Loucy (cell line): ENCODE measurements around the gene ZNF304.

Experiments used
- H2AFZ ChIP-seq: fragments of 200-600 bp; sonication (generic); 2 replicates; pipeline ENCODE4 v1.6.0; 2016; ENCODE audit warnings: antibody characterized with exemption, mild to moderate bottlenecking, low read length, moderate library complexity
- H3F3A ChIP-seq: fragments of 200-600 bp; 2 replicates; pipeline ENCODE4 v1.6.0; 2016; ENCODE audit warnings: antibody characterized with exemption, low read depth, mild to moderate bottlenecking
- H3K27me3 ChIP-seq: fragments of 200-600 bp; sonication (generic); 2 replicates; pipeline ENCODE4 v1.6.1; 2014; ENCODE audit warnings: low read length, mild to moderate bottlenecking; ENCODE audit not compliant: insufficient read depth, poor library complexity, severe bottlenecking
- H3K36me3 ChIP-seq: fragments of 200-600 bp; sonication (generic); 2 replicates; pipeline ENCODE4 v1.6.1; 2016; ENCODE audit warnings: low read length; ENCODE audit not compliant: insufficient read depth
- H3K4me1 ChIP-seq: fragments of 200-600 bp; sonication (generic); 2 replicates; pipeline ENCODE4 v1.5.1; 2014; ENCODE audit warnings: low read length, mild to moderate bottlenecking; ENCODE audit not compliant: insufficient read depth, poor library complexity, severe bottlenecking
- H3K4me2 ChIP-seq: fragments of 200-600 bp; sonication (generic); 2 replicates; pipeline ENCODE4 v1.6.0; 2014; ENCODE audit warnings: antibody characterized with exemption, low read length, low read depth, mild to moderate bottlenecking; ENCODE audit not compliant: poor library complexity, severe bottlenecking
- H3K4me3 ChIP-seq: fragments of 200-600 bp; sonication (generic); 2 replicates; pipeline ENCODE4 v1.5.1; 2014; ENCODE audit warnings: low read length, mild to moderate bottlenecking, mixed read lengths; ENCODE audit not compliant: poor library complexity, severe bottlenecking
- H3K79me2 ChIP-seq: fragments of 200-600 bp; sonication (generic); 2 replicates; pipeline ENCODE4 v1.6.1; 2014; ENCODE audit warnings: low read length; ENCODE audit not compliant: insufficient read depth
- H3K9ac ChIP-seq: fragments of 200-600 bp; sonication (generic); 2 replicates; pipeline ENCODE4 v1.6.0; 2014; ENCODE audit warnings: mild to moderate bottlenecking, low read depth, low read length, moderate library complexity; ENCODE audit not compliant: poor library complexity, severe bottlenecking
- H3K9me2 ChIP-seq: fragments of 200-600 bp; sonication (generic); replicated peaks from 2 replicates; pipeline ENCODE4 v1.6.1; 2016; ENCODE audit warnings: low read depth, low read length, mixed read lengths
- H3K9me3 ChIP-seq: fragments of 200-600 bp; sonication (generic); 2 replicates; pipeline ENCODE4 v1.6.1; 2014; ENCODE audit warnings: mild to moderate bottlenecking, antibody characterized with exemption, low read length, low read depth; ENCODE audit not compliant: insufficient read depth
- H4K20me1 ChIP-seq: fragments of 200-600 bp; sonication (generic); 2 replicates; pipeline ENCODE4 v1.6.0; 2014; ENCODE audit warnings: antibody characterized with exemption, low read length, mild to moderate bottlenecking; ENCODE audit not compliant: insufficient read depth, poor library complexity, severe bottlenecking
- CTCF ChIP-seq: fragments of 200-600 bp; sonication (generic); conservative IDR thresholded peaks from 2 replicates; pipeline ENCODE4 v1.5.1; 2014; ENCODE audit warnings: mild to moderate bottlenecking, antibody characterized with exemption, low read length
- EZH2phosphoT487 ChIP-seq: fragments of 200-600 bp; IDR thresholded peaks from 2 replicates; pipeline ENCODE4 v1.6.1; 2018; ENCODE audit warnings: antibody characterized with exemption, mild to moderate bottlenecking, moderate library complexity, borderline replicate concordance

ZNF304 gene

GRCh38 chr19:57324992-57325391 is 26.1 kb upstream of the ZNF304 start:
- peaks cover 47% of the 10 kb centered on the region; the same call in 1 of the 2 replicates for H3K36me3 ChIP-seq
- no peaks in the 10 kb centered on the region for H3K9me3 ChIP-seq

GRCh38 chr19:57327993-57328392 is 23.1 kb upstream of the ZNF304 start:
- Histone ChIP-seq H3K9me3 (no peaks in the 10 kb centered on the region), H3K4me1 (no peaks in the 10 kb centered on the region), H3K9me2 (no peaks in the 10 kb centered on the region), H3F3A (no peaks in the 10 kb centered on the region), H2AFZ (no peak overlapping the region), H3K4me2 (no peak overlapping the region), H3K4me3 (no peak overlapping the region), H3K9ac (no peak overlapping the region), H4K20me1 (peaks cover under 1% of the 10 kb centered on the region), H3K27me3 (no peaks in the 10 kb centered on the region), H3K36me3 (peaks cover 49% of the 10 kb centered on the region; the same call in 1 of the 2 replicates), H3K79me2 (peaks cover 6% of the 10 kb centered on the region; the same call in 1 of the 2 replicates)
- TF ChIP-seq CTCF (no peak), EZH2phosphoT487 (no peak)

More at GRCh38 chr19:57324992-57325391, 26.1 kb upstream of the ZNF304 start:
- peaks cover 25% of the 10 kb centered on the region for H4K20me1 ChIP-seq
- H3K4me3 ChIP-seq, result no peak overlapping the region
- no peak for TF ChIP-seq CTCF
- TF ChIP-seq EZH2phosphoT487, result no peak
- H3K4me2 ChIP-seq, result no peak overlapping the region
- no peak overlapping the region for H2AFZ ChIP-seq
- H3F3A ChIP-seq, result no peaks in the 10 kb centered on the region
- peaks cover 18% of the 10 kb centered on the region for H3K4me1 ChIP-seq
- peaks cover 32% of the 10 kb centered on the region for H3K79me2 ChIP-seq
- H3K9me2 ChIP-seq, result no peaks in the 10 kb centered on the region
- H3K9ac ChIP-seq, result no peak overlapping the region
- no peaks in the 10 kb centered on the region for H3K27me3 ChIP-seq

GRCh38 chr19:57334191-57334590 is 16.9 kb upstream of the ZNF304 start:
- no peak overlapping the region for H3K9ac ChIP-seq
- peaks cover 5% of the 10 kb centered on the region for H4K20me1 ChIP-seq
- no peak overlapping the region for H3K4me2 ChIP-seq
- no peaks in the 10 kb centered on the region for H3K4me1 ChIP-seq
- no peaks in the 10 kb centered on the region for H3F3A ChIP-seq
- H3K27me3 ChIP-seq, result no peaks in the 10 kb centered on the region
- no peak overlapping the region for H3K4me3 ChIP-seq
- H3K9me3 ChIP-seq, result no peaks in the 10 kb centered on the region
- H3K36me3 ChIP-seq, result peaks cover 8% of the 10 kb centered on the region; the same call in 1 of the 2 replicates
- no peaks in the 10 kb centered on the region for H3K9me2 ChIP-seq
- H2AFZ ChIP-seq, result no peak overlapping the region
- TF ChIP-seq CTCF, result no peak
- no peak for TF ChIP-seq EZH2phosphoT487
- H3K79me2 ChIP-seq, result no peaks in the 10 kb centered on the region
